Measurements from ENCODE around the gene SPSB1.

Gene SPSB1

GRCh38 chr1:9279172-9279840 is 13.4 kb upstream of the SPSB1 start:
- TF ChIP-seq POLR2AphosphoS5 (IDR thresholded peaks at IDR 0.05; ENCODE audit: low read depth, low read length) (no peak), FOXP2 (optimal IDR thresholded peaks at IDR 0.05; ENCODE audit: borderline replicate concordance, extremely low read depth, extremely low read length, insufficient read depth) (no peak), REST (IDR thresholded peaks at IDR 0.05; ENCODE audit: insufficient read depth in 1 of 2, low read depth in 2 of 2, low read length in 2 of 2) (no peak), SIN3A (IDR thresholded peaks at IDR 0.05; ENCODE audit: borderline replicate concordance, insufficient read depth, low read length) (no peak), TAF1 (IDR thresholded peaks at IDR 0.05; ENCODE audit: borderline replicate concordance, insufficient read depth, low read length) (no peak)

- TF ChIP-seq SIN3A (IDR thresholded peaks at IDR 0.05; ENCODE audit: borderline replicate concordance, insufficient read depth, low read length) (peak; percentile 50; the same call in 1 of the 2 replicates), TAF1 (IDR thresholded peaks at IDR 0.05; ENCODE audit: borderline replicate concordance, insufficient read depth, low read length) (no peak)
Measured at GRCh38 chr1:9280015-9280860, 12.5 kb upstream of the SPSB1 start.

GRCh38 chr1:9281071-9281827 is 11.4 kb upstream of the SPSB1 start:
- no peak for TF ChIP-seq TAF1 (IDR thresholded peaks at IDR 0.05; ENCODE audit: borderline replicate concordance, insufficient read depth, low read length)
- no peak for TF ChIP-seq SIN3A (IDR thresholded peaks at IDR 0.05; ENCODE audit: borderline replicate concordance, insufficient read depth, low read length)
- TF ChIP-seq FOXP2 (optimal IDR thresholded peaks at IDR 0.05; ENCODE audit: borderline replicate concordance, extremely low read depth, extremely low read length, insufficient read depth) = no peak

GRCh38 chr1:9281908-9282695 is 10.6 kb upstream of the SPSB1 start:
- TF ChIP-seq SIN3A (IDR thresholded peaks at IDR 0.05; ENCODE audit: borderline replicate concordance, insufficient read depth, low read length) (no peak), REST (IDR thresholded peaks at IDR 0.05; ENCODE audit: insufficient read depth in 1 of 2, low read depth in 2 of 2, low read length in 2 of 2) (no peak), POLR2AphosphoS5 (IDR thresholded peaks at IDR 0.05; ENCODE audit: low read depth, low read length) (no peak), FOXP2 (optimal IDR thresholded peaks at IDR 0.05; ENCODE audit: borderline replicate concordance, extremely low read depth, extremely low read length, insufficient read depth) (no peak), TAF1 (IDR thresholded peaks at IDR 0.05; ENCODE audit: borderline replicate concordance, insufficient read depth, low read length) (no peak)

- TF ChIP-seq FOXP2 (optimal IDR thresholded peaks at IDR 0.05; ENCODE audit: borderline replicate concordance, extremely low read depth, extremely low read length, insufficient read depth) (no peak), SIN3A (IDR thresholded peaks at IDR 0.05; ENCODE audit: borderline replicate concordance, insufficient read depth, low read length) (no peak), REST (IDR thresholded peaks at IDR 0.05; ENCODE audit: insufficient read depth in 1 of 2, low read depth in 2 of 2, low read length in 2 of 2) (no peak), TAF1 (IDR thresholded peaks at IDR 0.05; ENCODE audit: borderline replicate concordance, insufficient read depth, low read length) (no peak), POLR2AphosphoS5 (IDR thresholded peaks at IDR 0.05; ENCODE audit: low read depth, low read length) (no peak)
Measured at GRCh38 chr1:9282696-9282955, 10.1 kb upstream of the SPSB1 start.
